Renal cortex interstitium (tissue), 11 donors: ENCODE data around the gene UGT1A3. TPM values are rescaled to one million over a fixed set of nuclear protein-coding genes. Genes with fewer than 3 reads are reported as not detected.

Experiments
- DNase-seq, 11 donors: peaks; one replicate each; pipeline ENCODE4 v3.0.0-alpha.2; 2013; ENCODE audit warnings: low read depth in 9 of 11, low spot score in 4 of 11; ENCODE audit errors: extremely low read depth in 1 of 11
- polyA plus RNA-seq, 3 donors: library from polyadenylated mRNA; unstranded; fragments of 120-200 nt; gene quantifications; one replicate each; pipeline ENCODE4 v1.2.1, GENCODE V29; 2013; ENCODE audit not compliant: insufficient read length in 3 of 3

Gene UGT1A3
- polyA plus RNA-seq, 3 donors, result not detected

GRCh38 chr2:233807966-233808935 lies 79.4 kb downstream of the UGT1A3 start:
- no peak for DNase-seq

DNA sequence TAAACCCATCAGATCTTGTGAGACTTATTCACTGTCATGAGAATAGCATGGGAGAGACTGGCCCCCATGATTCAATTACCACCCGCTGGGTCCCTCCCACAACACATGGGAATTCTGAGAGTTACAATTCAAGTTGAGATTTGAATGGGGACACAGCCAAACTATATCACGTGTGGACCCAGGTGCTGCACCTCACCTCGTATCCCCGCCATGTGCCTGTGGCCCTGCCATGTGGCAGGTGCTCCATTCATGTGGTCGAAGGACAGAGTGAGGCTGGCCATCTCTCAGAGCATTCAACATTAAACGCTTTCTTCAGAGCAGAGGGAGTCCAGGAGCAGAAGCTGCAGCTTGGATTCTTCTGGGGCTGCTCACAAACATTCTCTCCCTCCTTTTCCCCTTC lies 81.5 kb downstream of the UGT1A3 start:
- DNase-seq, result no peak

DNA sequence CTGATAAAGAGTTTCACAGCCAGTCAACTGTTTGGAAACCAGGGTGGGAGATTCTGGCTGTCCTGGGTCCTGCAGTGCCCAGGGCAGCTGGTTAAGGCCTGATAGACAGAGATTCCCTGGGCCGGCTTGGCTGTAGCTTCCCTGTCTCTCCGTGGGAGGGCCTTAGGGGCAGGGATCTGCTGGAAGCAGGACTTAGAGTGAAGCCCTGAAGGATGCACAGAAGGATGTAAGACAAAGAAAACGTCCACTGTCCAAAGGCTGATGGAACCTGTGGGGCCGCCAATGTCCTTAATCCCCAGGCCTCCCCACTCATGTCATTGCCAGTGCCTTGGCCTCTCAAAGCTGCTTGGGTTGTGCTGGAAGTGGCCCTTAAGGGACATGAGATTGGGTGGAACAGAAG lies 82.2 kb downstream of the UGT1A3 start:
- no peak for DNase-seq

DNA sequence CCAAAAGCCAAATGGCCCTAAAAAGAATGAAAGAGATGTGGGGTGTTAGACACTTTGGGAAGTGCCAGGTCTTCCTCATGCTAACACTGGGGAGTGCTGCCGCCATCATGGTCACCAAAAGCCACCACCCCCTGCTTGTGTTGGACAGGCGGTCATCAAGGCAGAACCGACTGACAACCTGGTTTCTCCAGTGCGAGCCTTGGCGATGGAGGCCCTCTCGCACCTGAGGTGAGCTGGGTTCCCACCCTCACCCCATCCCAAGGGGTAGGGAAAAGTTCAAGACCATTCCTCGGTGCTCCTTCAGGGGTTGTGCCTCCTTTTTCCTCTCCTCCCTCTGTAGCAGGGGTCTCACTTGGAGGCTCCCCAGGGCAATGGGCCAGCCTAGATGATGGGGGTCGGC lies 82.9 kb downstream of the UGT1A3 start:
- no peak for DNase-seq

- DNase-seq, result peak in 8 of 11 donors; percentile 13 to 51 (median 24)
These were observed 84.6 kb downstream of the UGT1A3 start for GRCh38 chr2:233813236-233814055.

- peak in 1 of 11 donors; percentile 17 for DNase-seq
These were observed 85.4 kb downstream of the UGT1A3 start for GRCh38 chr2:233814056-233814835.

- DNase-seq, result no peak
These were observed 87.0 kb downstream of the UGT1A3 start for GRCh38 chr2:233815861-233816260.

DNA sequence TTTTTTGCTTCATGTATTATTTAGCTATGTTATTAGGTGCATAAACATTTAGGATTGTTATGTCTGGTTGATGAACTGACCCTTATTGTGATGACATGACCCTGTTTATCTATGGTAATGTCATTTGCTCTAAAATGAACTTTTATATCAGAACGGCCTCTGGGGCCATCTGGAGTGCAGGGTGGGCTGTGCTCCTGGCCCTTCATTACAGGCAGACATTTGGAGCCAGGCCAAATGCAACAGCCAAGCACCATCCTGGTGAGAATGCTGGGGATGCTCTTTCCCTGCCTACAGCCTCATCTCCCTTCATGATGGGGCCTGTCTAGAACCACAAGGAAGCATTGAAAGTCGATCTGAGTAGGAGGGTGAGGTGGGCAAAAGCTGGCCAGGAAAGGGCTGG lies 87.5 kb downstream of the UGT1A3 start:
- no peak for DNase-seq

GRCh38 chr2:233816771-233817170 lies 87.9 kb downstream of the UGT1A3 start:
- no peak for DNase-seq

- DNase-seq, result no peak
These were observed 88.6 kb downstream of the UGT1A3 start for GRCh38 chr2:233817361-233817911.

GRCh38 chr2:233817995-233818638 lies 89.3 kb downstream of the UGT1A3 start:
- DNase-seq, result no peak

- DNase-seq, result no peak
These were observed 90.1 kb downstream of the UGT1A3 start for GRCh38 chr2:233818639-233819621.

- no peak for DNase-seq
These were observed 91.3 kb downstream of the UGT1A3 start for GRCh38 chr2:233819884-233820773.

DNA sequence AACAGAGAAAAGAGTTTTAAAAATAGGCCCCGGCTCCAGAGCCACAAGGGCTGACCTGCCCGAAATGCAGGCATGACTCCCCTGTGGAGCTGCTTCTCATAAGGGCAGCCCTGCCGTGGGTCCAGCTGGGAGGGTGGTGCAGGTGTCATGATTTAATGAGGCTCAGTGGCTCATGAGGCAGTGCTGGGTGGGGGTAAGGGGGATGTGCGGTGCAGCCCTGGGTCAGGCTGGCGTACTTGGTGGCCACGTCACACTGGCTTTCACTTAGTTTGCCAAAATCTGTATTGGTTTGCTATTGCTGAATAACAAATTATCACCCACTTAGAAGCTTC lies 91.9 kb downstream of the UGT1A3 start:
- no peak for DNase-seq

GRCh38 chr2:233821196-233821595 lies 92.4 kb downstream of the UGT1A3 start:
- no peak for DNase-seq

- no peak for DNase-seq
These were observed 92.9 kb downstream of the UGT1A3 start for GRCh38 chr2:233821709-233822100.
